Neutrophil (primary cell): ENCODE data around the gene CFD.

Experiments used
- H3K27ac ChIP-seq: fragments of 200-600 bp; sonication (generic); 2 replicates; pipeline ENCODE4 v1.5.1; 2016; ENCODE audit warnings: mild to moderate bottlenecking, moderate library complexity
- H3K27me3 ChIP-seq: fragments of 200-600 bp; sonication (generic); 2 replicates; pipeline ENCODE4 v1.6.0; 2016; ENCODE audit warnings: mild to moderate bottlenecking
- H3K36me3 ChIP-seq: fragments of 200-600 bp; sonication (generic); 2 replicates; pipeline ENCODE4 v1.5.1; 2017
- H3K4me1 ChIP-seq, 2 experiments: fragments of 200-600 bp in 1 of 2; sonication (generic) in 1 of 2; 1 replicate in 1 of 2; 2 replicates in 1 of 2; pipeline versions ENCODE4 v1.5.1 to v1.6.1; 2013 to 2016; ENCODE audit warnings: low read depth in 1 of 2, low read length in 1 of 2, mild to moderate bottlenecking in 1 of 2, moderate library complexity in 1 of 2; ENCODE audit not compliant: control insufficient read depth in 1 of 2, insufficient read depth in 1 of 2
- H3K4me3 ChIP-seq, 2 experiments: fragments of 200-600 bp in 1 of 2; sonication (generic) in 1 of 2; 1 replicate in 1 of 2; 2 replicates in 1 of 2; pipeline ENCODE4 v1.5.1; 2013 to 2016; ENCODE audit warnings: low read depth in 1 of 2, low read length in 1 of 2, mild to moderate bottlenecking in 1 of 2, moderate library complexity in 1 of 2
- H3K9me3 ChIP-seq: fragments of 200-600 bp; sonication (generic); 2 replicates; pipeline ENCODE4 v1.5.1; 2016
- CTCF ChIP-seq: fragments of 200-600 bp; sonication (generic); IDR thresholded peaks from 2 replicates; pipeline ENCODE4 v1.5.1; 2016; ENCODE audit warnings: antibody characterized with exemption

The CFD gene

DNA sequence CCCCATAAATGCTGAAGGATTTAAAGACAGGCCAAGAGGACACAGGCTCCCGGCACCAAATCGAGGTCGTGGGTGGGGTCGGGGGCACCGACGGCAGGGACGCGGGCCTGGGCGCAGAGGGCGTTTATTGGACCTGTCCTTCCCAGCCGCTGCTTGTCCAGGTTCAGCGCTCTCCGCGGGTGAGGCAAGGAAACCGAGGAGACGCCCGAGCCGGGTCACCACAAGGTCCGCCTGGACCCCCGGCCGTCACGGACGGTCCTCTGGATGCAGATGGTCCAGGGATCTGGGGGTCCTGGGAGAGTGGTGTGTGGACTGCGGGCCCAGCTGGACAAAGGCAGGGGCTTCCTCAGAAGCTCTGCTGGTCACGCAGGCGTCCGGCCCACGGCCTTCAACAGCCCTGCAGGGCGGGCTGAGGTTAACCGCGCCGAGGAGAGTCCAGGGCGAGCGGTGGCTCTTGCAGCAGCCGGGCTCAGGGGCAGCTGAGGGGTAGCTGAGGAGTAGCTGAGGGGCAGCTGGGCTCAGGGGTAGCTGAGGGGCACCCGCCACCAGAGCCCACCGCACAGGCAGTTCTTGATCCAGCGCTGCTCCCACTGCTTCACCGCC is 8.5 kb downstream of the CFD start:
- no peak for TF ChIP-seq CTCF
- H3K4me1 ChIP-seq, result peaks cover 21 to 24% of the 10 kb centered on the region in 2 experiments
- H3K4me3 ChIP-seq, result no peak overlapping the region
- H3K36me3 ChIP-seq, result peaks cover 48% of the 10 kb centered on the region
- no peak overlapping the region for H3K27ac ChIP-seq
- H3K9me3 ChIP-seq, result no peaks in the 10 kb centered on the region
- H3K27me3 ChIP-seq, result no peaks in the 10 kb centered on the region

DNA sequence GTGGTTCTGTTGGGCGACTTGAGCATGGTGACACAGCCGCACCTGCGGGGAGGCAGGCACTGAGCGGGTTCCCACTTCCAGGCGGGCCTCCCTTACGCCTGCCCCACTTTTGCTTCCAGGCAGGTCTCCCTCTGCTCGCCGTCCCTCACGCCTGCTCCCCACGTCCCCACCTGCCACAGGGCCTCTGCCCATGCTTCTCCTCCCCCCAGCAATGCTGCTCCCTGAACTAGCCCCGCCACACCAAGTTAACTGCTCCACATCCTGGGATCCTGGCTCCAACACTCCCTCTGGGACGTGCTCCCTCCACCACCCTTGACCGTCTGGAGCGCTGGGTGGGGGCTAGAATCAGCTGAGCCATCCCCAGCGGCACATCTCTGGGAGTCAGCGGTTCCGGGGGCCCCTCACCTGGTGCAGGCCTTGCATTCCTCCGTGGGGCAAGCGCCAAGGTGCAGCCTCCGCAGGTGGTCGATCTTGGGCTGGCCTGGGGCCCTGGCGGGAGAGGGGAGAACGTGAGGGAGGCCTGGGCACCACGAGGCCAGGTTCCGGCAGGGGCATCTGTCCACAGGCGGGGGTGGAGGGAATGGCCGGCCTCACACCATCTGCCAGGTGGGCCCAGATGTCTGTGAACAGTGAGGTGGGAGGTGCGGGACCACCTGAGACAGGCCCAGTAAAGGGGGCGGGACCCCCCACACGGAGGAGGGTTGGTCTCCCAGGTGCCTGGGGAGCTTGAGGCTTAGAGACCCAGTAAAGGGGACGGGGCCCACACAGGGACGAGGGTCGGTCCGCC is 9.2 kb downstream of the CFD start:
- Histone ChIP-seq H3K36me3 (peaks cover 51% of the 10 kb centered on the region), H3K27me3 (no peaks in the 10 kb centered on the region), H3K4me1 (peaks cover 14 to 17% of the 10 kb centered on the region in 2 experiments), H3K27ac (no peak overlapping the region), H3K4me3 (no peak overlapping the region), H3K9me3 (no peaks in the 10 kb centered on the region)
- no peak for TF ChIP-seq CTCF

- Histone ChIP-seq H3K9me3 (no peaks in the 10 kb centered on the region), H3K36me3 (peaks cover 56% of the 10 kb centered on the region), H3K4me1 (peaks cover 7 to 10% of the 10 kb centered on the region in 2 experiments), H3K27me3 (no peaks in the 10 kb centered on the region), H3K27ac (peak overlapping the region; percentile 18), H3K4me3 (no peak overlapping the region)
- TF ChIP-seq CTCF, result no peak
Measured at GRCh38 chr19:869245-870177, 10.0 kb downstream of the CFD start.

DNA sequence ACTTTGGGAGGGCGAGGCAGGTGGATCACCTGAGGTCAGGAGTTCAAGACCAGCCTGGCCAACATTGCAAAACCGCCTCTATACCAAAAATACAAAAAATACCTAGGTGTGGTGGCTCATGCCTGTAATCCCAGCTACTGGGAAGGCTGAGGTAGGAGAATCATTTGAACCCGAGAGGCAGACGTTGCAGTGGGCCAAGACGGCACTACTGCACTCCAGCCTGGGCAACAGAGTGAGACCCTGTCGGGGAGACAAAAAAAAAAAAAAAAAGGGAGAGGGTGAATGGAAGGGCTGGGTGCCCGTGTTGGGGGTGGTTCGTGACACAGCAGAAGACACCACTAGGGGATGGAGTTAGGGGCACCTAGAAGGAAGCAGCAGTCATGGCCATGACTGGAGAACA is 10.8 kb downstream of the CFD start:
- Histone ChIP-seq H3K27me3 (no peaks in the 10 kb centered on the region), H3K4me3 (no peak overlapping the region), H3K27ac (no peak overlapping the region), H3K36me3 (peaks cover 64% of the 10 kb centered on the region), H3K9me3 (no peaks in the 10 kb centered on the region), H3K4me1 (peaks cover 7 to 10% of the 10 kb centered on the region in 2 experiments)
- TF ChIP-seq CTCF, result no peak

GRCh38 chr19:870963-871401 is 11.5 kb downstream of the CFD start:
- H3K4me1 ChIP-seq, result peaks cover 7 to 10% of the 10 kb centered on the region in 2 experiments
- peaks cover 71% of the 10 kb centered on the region for H3K36me3 ChIP-seq
- H3K9me3 ChIP-seq, result no peaks in the 10 kb centered on the region
- no peak overlapping the region for H3K27ac ChIP-seq
- no peak overlapping the region for H3K4me3 ChIP-seq
- H3K27me3 ChIP-seq, result no peaks in the 10 kb centered on the region
- TF ChIP-seq CTCF, result no peak
